BLaER1 (cell line): Measurements from ENCODE around the gene EFCAB12.

ENCODE experiments used
- H3K27ac ChIP-seq: shearing (Covaris generic); formaldehyde crosslinking; 2 replicates; pipeline ENCODE4 v1.8.1; 2022
- H3K27me3 ChIP-seq: shearing (Covaris generic); formaldehyde crosslinking; 2 replicates; pipeline ENCODE4 v1.8.1; 2022
- H3K36me3 ChIP-seq: shearing (Covaris generic); formaldehyde crosslinking; 2 replicates; pipeline ENCODE4 v1.8.1; 2022
- H3K4me1 ChIP-seq: shearing (Covaris generic); formaldehyde crosslinking; 2 replicates; pipeline ENCODE4 v1.8.1; 2022
- H3K4me2 ChIP-seq: shearing (Covaris generic); formaldehyde crosslinking; 2 replicates; pipeline ENCODE4 v1.8.1; 2022
- H3K4me3 ChIP-seq: shearing (Covaris generic); formaldehyde crosslinking; 2 replicates; pipeline ENCODE4 v1.8.1; 2022
- H3K9ac ChIP-seq: shearing (Covaris generic); formaldehyde crosslinking; 2 replicates; pipeline ENCODE4 v1.8.1; 2022
- H3K9me3 ChIP-seq: shearing (Covaris generic); formaldehyde crosslinking; 2 replicates; pipeline ENCODE4 v1.8.1; 2022
- H4K20me1 ChIP-seq: shearing (Covaris generic); formaldehyde crosslinking; 2 replicates; pipeline ENCODE4 v1.8.1; 2022
- Cebpa-rat ChIP-seq: shearing (Covaris generic); IDR thresholded peaks from 2 replicates; pipeline ENCODE4 v1.8.1; 2022

The EFCAB12 gene

GRCh38 chr3:129422897-129423296, 5.5 kb downstream of the EFCAB12 start:
- no peak overlapping the region for H3K4me2 ChIP-seq
- no peaks in the 10 kb centered on the region for H3K36me3 ChIP-seq
- no peak for TF ChIP-seq Cebpa-rat
- H3K27me3 ChIP-seq: peaks cover 10% of the 10 kb centered on the region
- no peaks in the 10 kb centered on the region for H4K20me1 ChIP-seq
- H3K9me3 ChIP-seq: no peaks in the 10 kb centered on the region; the same call in 1 of the 2 replicates
- H3K4me1 ChIP-seq: peaks cover 38% of the 10 kb centered on the region
- H3K27ac ChIP-seq: no peak overlapping the region
- no peak overlapping the region for H3K9ac ChIP-seq
- H3K4me3 ChIP-seq: no peak overlapping the region

DNA sequence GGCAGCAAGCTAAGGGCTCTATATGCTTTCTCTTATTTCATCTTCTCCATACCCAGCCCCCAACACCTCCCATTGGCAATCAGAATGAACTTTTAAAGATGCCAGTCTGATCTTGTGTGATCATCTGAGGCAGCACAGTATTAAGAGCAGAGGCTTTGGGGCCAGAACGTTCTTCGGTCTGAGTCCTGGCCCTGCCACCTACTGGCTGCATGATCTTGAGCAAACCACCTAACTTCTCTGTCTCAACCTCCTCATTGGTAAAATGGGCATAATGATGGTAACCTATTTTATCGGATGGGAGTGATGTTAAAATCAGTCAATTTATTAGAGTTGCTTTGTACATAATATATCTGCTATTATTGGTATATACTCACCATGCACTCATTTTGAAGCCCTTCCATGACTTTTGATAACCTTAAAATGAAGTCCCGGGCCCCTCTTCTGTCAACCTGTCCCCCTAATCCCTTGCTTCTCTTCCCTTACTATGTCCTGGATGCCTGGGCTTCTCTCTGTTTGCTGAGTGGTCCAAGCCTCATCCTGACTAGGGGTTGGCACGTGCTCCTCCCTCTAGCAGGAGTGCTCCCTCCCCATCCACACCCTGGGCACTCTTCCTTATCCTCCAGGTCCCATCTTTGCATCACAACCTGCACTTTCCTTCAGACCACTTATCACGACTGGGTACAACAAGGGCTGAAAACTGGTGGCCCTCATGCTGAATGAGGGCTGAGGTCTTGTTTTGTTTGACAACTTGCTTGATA, 6.3 kb downstream of the EFCAB12 start:
- Histone ChIP-seq H3K4me2 (no peak overlapping the region), H3K9ac (no peak overlapping the region), H3K27me3 (peaks cover 2% of the 10 kb centered on the region), H4K20me1 (no peaks in the 10 kb centered on the region), H3K9me3 (no peaks in the 10 kb centered on the region; the same call in 1 of the 2 replicates), H3K36me3 (no peaks in the 10 kb centered on the region), H3K27ac (no peak overlapping the region), H3K4me3 (no peak overlapping the region), H3K4me1 (peaks cover 32% of the 10 kb centered on the region)
- TF ChIP-seq Cebpa-rat: no peak

GRCh38 chr3:129421236-129421883, 7.1 kb downstream of the EFCAB12 start:
- H3K36me3 ChIP-seq: no peaks in the 10 kb centered on the region
- no peak overlapping the region for H3K4me3 ChIP-seq
- no peak for TF ChIP-seq Cebpa-rat
- H3K27me3 ChIP-seq: no peaks in the 10 kb centered on the region
- no peaks in the 10 kb centered on the region; the same call in 1 of the 2 replicates for H3K9me3 ChIP-seq
- H3K4me1 ChIP-seq: peaks cover 32% of the 10 kb centered on the region
- no peaks in the 10 kb centered on the region for H4K20me1 ChIP-seq
- no peak overlapping the region for H3K27ac ChIP-seq
- no peak overlapping the region for H3K4me2 ChIP-seq
- no peak overlapping the region for H3K9ac ChIP-seq

- Histone ChIP-seq H3K4me3 (no peak overlapping the region), H3K27me3 (no peaks in the 10 kb centered on the region), H3K36me3 (no peaks in the 10 kb centered on the region), H3K9me3 (no peaks in the 10 kb centered on the region; the same call in 1 of the 2 replicates), H3K27ac (no peak overlapping the region), H3K4me2 (peak overlapping the region; percentile 22; the same call in 1 of the 2 replicates), H3K4me1 (peaks cover 17% of the 10 kb centered on the region), H3K9ac (no peak overlapping the region), H4K20me1 (no peaks in the 10 kb centered on the region)
- no peak for TF ChIP-seq Cebpa-rat
Observed at GRCh38 chr3:129419476-129419875, 9.0 kb downstream of the EFCAB12 start.

DNA sequence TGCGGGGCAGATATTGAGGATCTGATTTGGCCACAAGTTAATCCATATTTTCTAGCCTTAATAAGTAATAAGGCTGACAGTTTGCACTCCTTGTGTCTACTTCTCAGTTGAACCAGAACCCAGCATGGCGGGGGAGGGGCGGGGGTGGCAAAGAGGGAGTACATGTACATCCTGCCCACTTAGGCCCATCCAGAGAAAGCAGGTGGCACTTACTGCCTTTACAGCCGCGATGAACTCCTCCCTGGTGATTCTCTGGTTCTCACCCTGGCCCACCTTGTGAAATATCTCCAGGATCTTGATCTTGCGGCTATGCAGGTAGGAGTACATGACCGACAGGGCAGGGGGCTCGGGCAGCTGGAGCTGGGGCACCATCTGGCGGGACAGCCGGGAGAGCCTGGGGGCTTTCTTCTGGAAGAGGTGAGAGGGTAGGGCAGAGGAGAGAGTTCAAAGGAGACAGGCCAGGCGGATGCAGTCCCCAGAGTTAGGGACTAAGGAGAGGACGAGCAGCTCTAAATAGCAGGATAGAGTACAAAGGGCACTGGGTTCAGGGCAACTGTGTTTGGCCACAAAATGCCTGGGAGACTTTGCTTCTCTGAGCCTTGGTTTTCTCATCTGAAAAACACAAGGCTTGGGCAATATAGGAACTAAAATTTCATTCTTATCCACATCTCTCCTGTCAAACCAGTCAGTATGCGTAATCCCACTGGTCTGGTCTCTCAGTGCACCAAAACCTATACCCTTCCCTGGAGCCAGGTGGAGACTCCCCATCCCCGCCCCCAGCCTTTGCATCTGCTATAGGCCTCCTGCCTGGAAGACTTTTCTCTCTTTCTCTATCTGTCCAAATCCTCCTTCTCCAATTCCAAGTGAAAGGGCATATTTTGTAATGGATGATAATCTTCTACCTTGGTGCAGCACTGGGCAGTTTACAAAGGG, 10.1 kb downstream of the EFCAB12 start:
- H3K9ac ChIP-seq: no peak overlapping the region
- no peak overlapping the region for H3K4me3 ChIP-seq
- no peaks in the 10 kb centered on the region for H4K20me1 ChIP-seq
- 0 out of 2 replicates have a peak, but pooled peaks cover 4% of the 10 kb centered on the region for H3K27me3 ChIP-seq
- no peak overlapping the region for H3K27ac ChIP-seq
- H3K36me3 ChIP-seq: no peaks in the 10 kb centered on the region
- no peak overlapping the region for H3K4me2 ChIP-seq
- TF ChIP-seq Cebpa-rat: no peak
- H3K4me1 ChIP-seq: peaks cover 13% of the 10 kb centered on the region
- H3K9me3 ChIP-seq: no peaks in the 10 kb centered on the region; the same call in 1 of the 2 replicates

DNA sequence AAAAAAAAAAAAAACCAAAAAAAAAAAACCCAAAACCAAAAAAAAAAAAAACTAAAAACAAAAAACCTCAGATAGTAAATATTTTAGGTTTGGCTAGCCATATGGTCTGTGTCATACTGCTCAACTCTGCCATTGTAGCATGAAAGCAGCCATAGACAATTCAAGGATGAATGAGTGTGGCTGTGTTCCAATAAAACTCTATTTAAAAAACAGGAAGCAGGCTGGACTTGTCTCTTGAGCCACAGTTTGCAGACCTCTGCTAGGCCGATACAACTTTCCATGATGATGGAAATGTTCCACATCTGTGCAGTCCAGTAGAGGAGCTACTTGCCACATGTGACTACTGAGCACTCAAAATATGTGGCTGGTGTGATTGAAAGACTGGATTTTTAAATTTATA, 11.1 kb downstream of the EFCAB12 start:
- H3K9me3 ChIP-seq: no peaks in the 10 kb centered on the region; the same call in 1 of the 2 replicates
- H3K36me3 ChIP-seq: no peaks in the 10 kb centered on the region
- H3K4me3 ChIP-seq: no peak overlapping the region
- no peaks in the 10 kb centered on the region for H4K20me1 ChIP-seq
- peaks cover 21% of the 10 kb centered on the region for H3K4me1 ChIP-seq
- TF ChIP-seq Cebpa-rat: no peak
- H3K9ac ChIP-seq: no peak overlapping the region
- H3K27me3 ChIP-seq: 0 out of 2 replicates have a peak, but pooled peaks cover 4% of the 10 kb centered on the region
- no peak overlapping the region for H3K27ac ChIP-seq
- H3K4me2 ChIP-seq: no peak overlapping the region

DNA sequence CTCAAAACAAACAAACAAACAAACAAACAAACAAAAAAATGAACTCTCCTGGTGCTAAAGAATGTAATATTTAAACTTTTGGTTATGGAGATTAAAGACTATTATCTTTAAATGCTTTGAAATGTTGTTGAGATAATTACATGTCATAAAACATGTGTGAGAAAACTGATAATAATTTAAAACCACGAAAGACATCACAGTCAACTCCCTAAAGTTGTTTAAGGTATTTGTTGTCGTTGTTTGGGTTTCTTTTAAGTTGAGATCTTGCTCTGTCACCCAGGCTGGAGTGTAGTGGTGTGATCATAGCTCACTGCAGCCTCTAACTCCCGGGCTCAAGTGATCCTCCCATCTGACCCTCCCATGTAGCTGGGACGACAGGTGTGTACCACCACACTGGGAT, 12.0 kb downstream of the EFCAB12 start:
- peaks cover 21% of the 10 kb centered on the region for H3K4me1 ChIP-seq
- H4K20me1 ChIP-seq: no peaks in the 10 kb centered on the region
- H3K4me3 ChIP-seq: no peak overlapping the region
- H3K27ac ChIP-seq: no peak overlapping the region
- no peaks in the 10 kb centered on the region for H3K36me3 ChIP-seq
- no peak for TF ChIP-seq Cebpa-rat
- H3K9ac ChIP-seq: no peak overlapping the region
- H3K9me3 ChIP-seq: no peaks in the 10 kb centered on the region; the same call in 1 of the 2 replicates
- H3K4me2 ChIP-seq: no peak overlapping the region
- H3K27me3 ChIP-seq: 0 out of 2 replicates have a peak, but pooled peaks cover 4% of the 10 kb centered on the region

GRCh38 chr3:129415830-129416229, 12.6 kb downstream of the EFCAB12 start:
- H3K9me3 ChIP-seq: no peaks in the 10 kb centered on the region; the same call in 1 of the 2 replicates
- H3K27me3 ChIP-seq: 0 out of 2 replicates have a peak, but pooled peaks cover 4% of the 10 kb centered on the region
- peaks cover 21% of the 10 kb centered on the region for H3K4me1 ChIP-seq
- no peaks in the 10 kb centered on the region for H3K36me3 ChIP-seq
- H3K4me2 ChIP-seq: no peak overlapping the region
- H3K27ac ChIP-seq: no peak overlapping the region
- no peak overlapping the region for H3K4me3 ChIP-seq
- no peak for TF ChIP-seq Cebpa-rat
- no peaks in the 10 kb centered on the region for H4K20me1 ChIP-seq
- H3K9ac ChIP-seq: no peak overlapping the region

DNA sequence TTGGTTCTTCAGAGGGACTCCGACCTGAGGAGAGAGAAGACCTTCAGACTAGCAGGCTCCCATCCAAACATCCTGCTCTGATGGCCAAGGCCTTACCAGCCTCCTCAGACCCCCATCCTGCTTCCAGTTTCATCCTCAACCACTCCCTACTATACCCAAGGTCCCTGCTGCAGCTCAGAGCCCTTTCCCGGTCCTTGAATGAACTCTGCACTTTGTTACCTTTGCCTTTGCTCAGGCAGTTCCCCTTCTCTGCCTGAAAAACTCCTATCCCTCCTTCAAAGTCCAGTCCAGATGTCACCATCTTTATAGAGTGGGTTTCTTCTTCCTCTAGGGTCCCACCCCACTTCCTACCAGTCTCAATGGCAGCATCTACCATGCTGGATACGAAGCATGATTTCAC, 13.1 kb downstream of the EFCAB12 start:
- peaks cover 21% of the 10 kb centered on the region for H3K4me1 ChIP-seq
- no peak overlapping the region for H3K9ac ChIP-seq
- H3K27me3 ChIP-seq: 0 out of 2 replicates have a peak, but pooled peaks cover 4% of the 10 kb centered on the region
- H3K9me3 ChIP-seq: no peaks in the 10 kb centered on the region
- H3K4me2 ChIP-seq: no peak overlapping the region
- no peak for TF ChIP-seq Cebpa-rat
- H3K36me3 ChIP-seq: no peaks in the 10 kb centered on the region
- no peak overlapping the region for H3K4me3 ChIP-seq
- no peaks in the 10 kb centered on the region for H4K20me1 ChIP-seq
- H3K27ac ChIP-seq: no peak overlapping the region
